HepG2 (cell line): ENCODE measurements around the gene PSD4. TPM values are rescaled to one million over a fixed set of nuclear protein-coding genes. Genes with fewer than 3 reads are reported as not detected.
A peak's percentile ranks its signal among the peaks of the same experiment; 100 is the strongest.

Experiments
- GABPB1 ChIP-seq: IDR thresholded peaks from 2 replicates; pipeline ENCODE4 v1.6.1; 2016; ENCODE audit warnings: mild to moderate bottlenecking, missing genetic modification reagents, moderate library complexity, missing compliant biosample characterization
- MATR3 ChIP-seq: sonication (generic); formaldehyde crosslinking; IDR thresholded peaks from 2 replicates; pipeline ENCODE4 v1.4.0; 2020; ENCODE audit warnings: missing genetic modification reagents
- MAZ ChIP-seq, 2 experiments: sonication (generic) in 1 of 2; formaldehyde crosslinking in 1 of 2; IDR thresholded peaks; 2 replicates each; pipeline versions ENCODE4 v1.5.0 to v1.6.1; 2012 to 2020; ENCODE audit warnings: low read depth in 2 of 2, mild to moderate bottlenecking in 2 of 2, borderline replicate concordance in 1 of 2, improper control_type of control experiment in 1 of 2, low read length in 1 of 2, missing genetic modification reagents in 1 of 2, moderate library complexity in 1 of 2
- MEF2D ChIP-seq: sonication (generic); formaldehyde crosslinking; IDR thresholded peaks from 2 replicates; pipeline ENCODE4 v1.5.1; 2020; ENCODE audit warnings: mild to moderate bottlenecking, missing genetic modification reagents
- NR1H2 ChIP-seq: sonication (generic); formaldehyde crosslinking; IDR thresholded peaks from 2 replicates; pipeline ENCODE4 v1.8.1; 2022; ENCODE audit warnings: low read depth, missing genetic modification reagents, borderline replicate concordance
- NR2C2 ChIP-seq: sonication (generic); formaldehyde crosslinking; IDR thresholded peaks from 2 replicates; pipeline ENCODE4 v1.4.0; 2020; ENCODE audit warnings: missing genetic modification reagents, mild to moderate bottlenecking, moderate library complexity, borderline replicate concordance
- PHF8 ChIP-seq: sonication (generic); formaldehyde crosslinking; IDR thresholded peaks from 2 replicates; pipeline ENCODE4 v1.5.0; 2020; ENCODE audit warnings: missing genetic modification reagents
- SMAD9 ChIP-seq: sonication (generic); formaldehyde crosslinking; IDR thresholded peaks from 2 replicates; pipeline ENCODE4 v1.5.1; 2020; ENCODE audit warnings: mild to moderate bottlenecking, missing genetic modification reagents
- SP2 ChIP-seq: sonication (generic); formaldehyde crosslinking; IDR thresholded peaks from 2 replicates; pipeline ENCODE4 v1.5.1; 2020; ENCODE audit warnings: mild to moderate bottlenecking, missing genetic modification reagents
- polyA plus RNA-seq, 8 experiments: library from polyadenylated mRNA; depleted of rRNA in 3 of 8; stranded (reverse) in 7 of 8; unstranded in 1 of 8; fragments of >200 nt; fragmentation: Illumina TruSeq in 4 of 8; extraction: Trizol in 4 of 8; gene quantifications; 2 replicates each; pipeline versions ENCODE4 v1.2.1 to v1.2.3, GENCODE V29; 2011 to 2016; ENCODE audit warnings: low read depth in 4 of 8, missing spikeins in 1 of 8, mixed read lengths in 1 of 8; ENCODE audit not compliant: insufficient read depth in 1 of 8
- total RNA-seq, 5 experiments: library from RNA; depleted of rRNA; stranded (reverse); fragments of >200 nt; fragmentation: Illumina TruSeq; extraction: Trizol; gene quantifications; 2 replicates each; pipeline ENCODE4 v1.2.3, GENCODE V29; 2016; ENCODE audit warnings: low read depth in 1 of 5
- TF ChIP-seq, protein P1 (sequence below): sonication (generic); formaldehyde crosslinking; IDR thresholded peaks from 2 replicates; pipeline ENCODE4 v1.5.0; 2020; ENCODE audit warnings: mild to moderate bottlenecking, missing genetic modification reagents, borderline replicate concordance
- TF ChIP-seq, protein P2 (sequence below): sonication (generic); formaldehyde crosslinking; IDR thresholded peaks from 2 replicates; pipeline ENCODE4 v1.4.0; 2020; ENCODE audit warnings: missing genetic modification reagents
- TF ChIP-seq, protein P3 (sequence below): sonication (generic); formaldehyde crosslinking; IDR thresholded peaks from 2 replicates; pipeline ENCODE4 v1.4.0; 2020; ENCODE audit warnings: mild to moderate bottlenecking, missing genetic modification reagents, borderline replicate concordance
- TF ChIP-seq, protein P4 (sequence below): fragments of 450-650 bp; IDR thresholded peaks from 2 replicates; pipeline ENCODE4 v1.6.1; 2017

Gene PSD4
- total and polyA plus RNA-seq, 2 of the 13 experiments (the other 11 are each of a cell fraction or from before 2014, with no cell fraction given): 5.8 to 9.4 TPM

DNA sequence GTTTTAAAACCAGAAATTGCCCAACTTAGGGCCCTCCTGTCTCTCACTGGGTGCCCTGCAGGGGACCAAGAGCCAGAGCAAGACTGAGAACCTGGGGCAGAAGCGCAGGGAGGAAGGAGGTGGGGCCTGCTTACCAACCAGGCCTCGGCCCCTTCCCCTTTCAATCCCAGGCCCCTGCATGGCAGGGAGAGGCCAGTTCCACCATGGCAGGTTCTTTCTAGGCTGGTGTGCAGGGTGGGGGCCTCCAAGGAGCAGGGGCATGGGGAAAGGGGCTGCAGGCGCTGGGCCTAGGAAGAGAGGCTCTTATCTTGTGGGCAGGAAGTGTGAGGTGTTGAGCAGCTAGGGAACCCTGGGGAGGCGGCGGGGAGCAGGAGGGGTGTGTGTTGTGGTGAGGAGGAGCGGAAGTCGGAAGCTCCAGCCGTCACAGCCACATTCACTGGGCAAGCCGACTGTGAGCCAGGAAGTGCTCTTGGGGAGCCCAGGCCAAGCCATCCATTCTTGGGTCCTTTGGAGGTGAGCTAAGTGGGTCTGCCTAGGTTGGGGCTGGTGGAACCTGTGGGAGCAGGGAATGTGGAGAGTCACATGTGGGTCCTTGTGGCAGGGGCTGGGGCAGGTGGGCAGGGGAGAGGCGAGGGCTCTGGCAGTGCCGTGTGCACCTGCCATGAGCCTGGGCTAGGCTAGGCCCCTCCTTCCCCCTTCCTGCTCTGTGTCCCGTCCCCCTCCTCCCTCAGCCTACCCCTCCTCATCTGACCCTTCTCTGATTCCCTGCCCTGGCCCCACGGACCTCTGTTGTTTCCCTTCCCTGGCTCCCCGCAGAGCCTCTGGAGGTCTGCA lies at the start of gene PSD4 (continued):
- TF ChIP-seq, protein P1, sequence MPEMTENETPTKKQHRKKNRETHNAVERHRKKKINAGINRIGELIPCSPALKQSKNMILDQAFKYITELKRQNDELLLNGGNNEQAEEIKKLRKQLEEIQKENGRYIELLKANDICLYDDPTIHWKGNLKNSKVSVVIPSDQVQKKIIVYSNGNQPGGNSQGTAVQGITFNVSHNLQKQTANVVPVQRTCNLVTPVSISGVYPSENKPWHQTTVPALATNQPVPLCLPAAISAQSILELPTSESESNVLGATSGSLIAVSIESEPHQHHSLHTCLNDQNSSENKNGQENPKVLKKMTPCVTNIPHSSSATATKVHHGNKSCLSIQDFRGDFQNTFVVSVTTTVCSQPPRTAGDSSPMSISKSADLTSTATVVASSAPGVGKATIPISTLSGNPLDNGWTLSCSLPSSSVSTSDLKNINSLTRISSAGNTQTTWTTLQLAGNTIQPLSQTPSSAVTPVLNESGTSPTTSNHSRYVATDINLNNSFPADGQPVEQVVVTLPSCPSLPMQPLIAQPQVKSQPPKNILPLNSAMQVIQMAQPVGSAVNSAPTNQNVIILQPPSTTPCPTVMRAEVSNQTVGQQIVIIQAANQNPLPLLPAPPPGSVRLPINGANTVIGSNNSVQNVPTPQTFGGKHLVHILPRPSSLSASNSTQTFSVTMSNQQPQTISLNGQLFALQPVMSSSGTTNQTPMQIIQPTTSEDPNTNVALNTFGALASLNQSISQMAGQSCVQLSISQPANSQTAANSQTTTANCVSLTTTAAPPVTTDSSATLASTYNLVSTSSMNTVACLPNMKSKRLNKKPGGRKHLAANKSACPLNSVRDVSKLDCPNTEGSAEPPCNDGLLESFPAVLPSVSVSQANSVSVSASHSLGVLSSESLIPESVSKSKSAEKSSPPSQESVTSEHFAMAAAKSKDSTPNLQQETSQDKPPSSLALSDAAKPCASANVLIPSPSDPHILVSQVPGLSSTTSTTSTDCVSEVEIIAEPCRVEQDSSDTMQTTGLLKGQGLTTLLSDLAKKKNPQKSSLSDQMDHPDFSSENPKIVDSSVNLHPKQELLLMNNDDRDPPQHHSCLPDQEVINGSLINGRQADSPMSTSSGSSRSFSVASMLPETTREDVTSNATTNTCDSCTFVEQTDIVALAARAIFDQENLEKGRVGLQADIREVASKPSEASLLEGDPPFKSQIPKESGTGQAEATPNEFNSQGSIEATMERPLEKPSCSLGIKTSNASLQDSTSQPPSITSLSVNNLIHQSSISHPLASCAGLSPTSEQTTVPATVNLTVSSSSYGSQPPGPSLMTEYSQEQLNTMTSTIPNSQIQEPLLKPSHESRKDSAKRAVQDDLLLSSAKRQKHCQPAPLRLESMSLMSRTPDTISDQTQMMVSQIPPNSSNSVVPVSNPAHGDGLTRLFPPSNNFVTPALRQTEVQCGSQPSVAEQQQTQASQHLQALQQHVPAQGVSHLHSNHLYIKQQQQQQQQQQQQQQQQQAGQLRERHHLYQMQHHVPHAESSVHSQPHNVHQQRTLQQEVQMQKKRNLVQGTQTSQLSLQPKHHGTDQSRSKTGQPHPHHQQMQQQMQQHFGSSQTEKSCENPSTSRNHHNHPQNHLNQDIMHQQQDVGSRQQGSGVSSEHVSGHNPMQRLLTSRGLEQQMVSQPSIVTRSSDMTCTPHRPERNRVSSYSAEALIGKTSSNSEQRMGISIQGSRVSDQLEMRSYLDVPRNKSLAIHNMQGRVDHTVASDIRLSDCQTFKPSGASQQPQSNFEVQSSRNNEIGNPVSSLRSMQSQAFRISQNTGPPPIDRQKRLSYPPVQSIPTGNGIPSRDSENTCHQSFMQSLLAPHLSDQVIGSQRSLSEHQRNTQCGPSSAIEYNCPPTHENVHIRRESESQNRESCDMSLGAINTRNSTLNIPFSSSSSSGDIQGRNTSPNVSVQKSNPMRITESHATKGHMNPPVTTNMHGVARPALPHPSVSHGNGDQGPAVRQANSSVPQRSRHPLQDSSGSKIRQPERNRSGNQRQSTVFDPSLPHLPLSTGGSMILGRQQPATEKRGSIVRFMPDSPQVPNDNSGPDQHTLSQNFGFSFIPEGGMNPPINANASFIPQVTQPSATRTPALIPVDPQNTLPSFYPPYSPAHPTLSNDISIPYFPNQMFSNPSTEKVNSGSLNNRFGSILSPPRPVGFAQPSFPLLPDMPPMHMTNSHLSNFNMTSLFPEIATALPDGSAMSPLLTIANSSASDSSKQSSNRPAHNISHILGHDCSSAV: no peak
- TF ChIP-seq NR2C2 (CRISPR knock-in tag): no peak
- TF ChIP-seq GABPB1 (CRISPR knock-in tag): peak; percentile 77
- TF ChIP-seq, protein P2, sequence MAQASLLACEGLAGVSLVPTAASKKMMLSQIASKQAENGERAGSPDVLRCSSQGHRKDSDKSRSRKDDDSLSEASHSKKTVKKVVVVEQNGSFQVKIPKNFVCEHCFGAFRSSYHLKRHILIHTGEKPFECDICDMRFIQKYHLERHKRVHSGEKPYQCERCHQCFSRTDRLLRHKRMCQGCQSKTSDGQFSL (CRISPR knock-in tag): no peak
- no peak for TF ChIP-seq MATR3 (CRISPR knock-in tag)
- no peak; the same call in none of the 2 replicates for TF ChIP-seq MEF2D
- no peak for TF ChIP-seq NR1H2
- peak; percentile 58 for TF ChIP-seq PHF8 (CRISPR knock-in tag)
- TF ChIP-seq MAZ (IDR thresholded peaks at IDR 0.05; ENCODE audit: borderline replicate concordance, low read depth, low read length): no peak
- TF ChIP-seq MAZ (CRISPR knock-in tag; IDR thresholded peaks at IDR 0.05; ENCODE audit: low read depth): peak; percentile 18; the same call in 1 of the 2 replicates
- TF ChIP-seq SMAD9 (CRISPR knock-in tag): no peak
- TF ChIP-seq, protein P3, sequence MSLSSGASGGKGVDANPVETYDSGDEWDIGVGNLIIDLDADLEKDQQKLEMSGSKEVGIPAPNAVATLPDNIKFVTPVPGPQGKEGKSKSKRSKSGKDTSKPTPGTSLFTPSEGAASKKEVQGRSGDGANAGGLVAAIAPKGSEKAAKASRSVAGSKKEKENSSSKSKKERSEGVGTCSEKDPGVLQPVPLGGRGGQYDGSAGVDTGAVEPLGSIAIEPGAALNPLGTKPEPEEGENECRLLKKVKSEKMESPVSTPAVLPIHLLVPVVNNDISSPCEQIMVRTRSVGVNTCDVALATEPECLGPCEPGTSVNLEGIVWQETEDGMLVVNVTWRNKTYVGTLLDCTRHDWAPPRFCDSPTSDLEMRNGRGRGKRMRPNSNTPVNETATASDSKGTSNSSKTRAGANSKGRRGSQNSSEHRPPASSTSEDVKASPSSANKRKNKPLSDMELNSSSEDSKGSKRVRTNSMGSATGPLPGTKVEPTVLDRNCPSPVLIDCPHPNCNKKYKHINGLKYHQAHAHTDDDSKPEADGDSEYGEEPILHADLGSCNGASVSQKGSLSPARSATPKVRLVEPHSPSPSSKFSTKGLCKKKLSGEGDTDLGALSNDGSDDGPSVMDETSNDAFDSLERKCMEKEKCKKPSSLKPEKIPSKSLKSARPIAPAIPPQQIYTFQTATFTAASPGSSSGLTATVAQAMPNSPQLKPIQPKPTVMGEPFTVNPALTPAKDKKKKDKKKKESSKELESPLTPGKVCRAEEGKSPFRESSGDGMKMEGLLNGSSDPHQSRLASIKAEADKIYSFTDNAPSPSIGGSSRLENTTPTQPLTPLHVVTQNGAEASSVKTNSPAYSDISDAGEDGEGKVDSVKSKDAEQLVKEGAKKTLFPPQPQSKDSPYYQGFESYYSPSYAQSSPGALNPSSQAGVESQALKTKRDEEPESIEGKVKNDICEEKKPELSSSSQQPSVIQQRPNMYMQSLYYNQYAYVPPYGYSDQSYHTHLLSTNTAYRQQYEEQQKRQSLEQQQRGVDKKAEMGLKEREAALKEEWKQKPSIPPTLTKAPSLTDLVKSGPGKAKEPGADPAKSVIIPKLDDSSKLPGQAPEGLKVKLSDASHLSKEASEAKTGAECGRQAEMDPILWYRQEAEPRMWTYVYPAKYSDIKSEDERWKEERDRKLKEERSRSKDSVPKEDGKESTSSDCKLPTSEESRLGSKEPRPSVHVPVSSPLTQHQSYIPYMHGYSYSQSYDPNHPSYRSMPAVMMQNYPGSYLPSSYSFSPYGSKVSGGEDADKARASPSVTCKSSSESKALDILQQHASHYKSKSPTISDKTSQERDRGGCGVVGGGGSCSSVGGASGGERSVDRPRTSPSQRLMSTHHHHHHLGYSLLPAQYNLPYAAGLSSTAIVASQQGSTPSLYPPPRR (CRISPR knock-in tag): 0 out of 2 replicates have a peak, but pooled peaks have one; percentile 29
- TF ChIP-seq, protein P4, sequence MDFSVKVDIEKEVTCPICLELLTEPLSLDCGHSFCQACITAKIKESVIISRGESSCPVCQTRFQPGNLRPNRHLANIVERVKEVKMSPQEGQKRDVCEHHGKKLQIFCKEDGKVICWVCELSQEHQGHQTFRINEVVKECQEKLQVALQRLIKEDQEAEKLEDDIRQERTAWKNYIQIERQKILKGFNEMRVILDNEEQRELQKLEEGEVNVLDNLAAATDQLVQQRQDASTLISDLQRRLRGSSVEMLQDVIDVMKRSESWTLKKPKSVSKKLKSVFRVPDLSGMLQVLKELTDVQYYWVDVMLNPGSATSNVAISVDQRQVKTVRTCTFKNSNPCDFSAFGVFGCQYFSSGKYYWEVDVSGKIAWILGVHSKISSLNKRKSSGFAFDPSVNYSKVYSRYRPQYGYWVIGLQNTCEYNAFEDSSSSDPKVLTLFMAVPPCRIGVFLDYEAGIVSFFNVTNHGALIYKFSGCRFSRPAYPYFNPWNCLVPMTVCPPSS: no peak
- TF ChIP-seq SP2 (CRISPR knock-in tag): no peak
